ENCODE data around the gene PRSS27. TPM values are rescaled to one million over a fixed set of nuclear protein-coding genes. Genes with fewer than 3 reads are reported as not detected.
"Not testable (repeated sequence)": the region's sequence is repeated elsewhere in the genome, so short reads cannot be mapped to it uniquely, and the experiment has no call there.

PRSS27 gene
- total RNA-seq, 4 donors from 2014 or later: 1.3 to 4.2 (median 2.4) TPM

GRCh38 chr16:2682209-2683021 is 37.6 kb downstream of the PRSS27 start, which contains the start of gene KCTD5:
Gene KCTD5, plus strand, starts transcription at chr16:2682523. Its CDS starts 26 bp downstream, at chr16:2682549.
- Histone ChIP-seq H3K27ac (peak within 1 kb of the TSS; percentile 42 to 91 (median 90)), H3K9me3 (no peaks in the 10 kb centered on the region), H3K4me3 (peak within 1 kb of the TSS; percentile 75 to 86 (median 82)), H3K36me3 (no peaks in the 10 kb centered on the region), H3K27me3 (no peaks in the 10 kb centered on the region), H3K4me1 (peaks cover 0 to 33% (median 18%) of the 10 kb centered on the region in 4 donors)
- WGBS, 2 donors: 0% methylated on average over 41 to 65 of the region's 73 CpGs
- TF ChIP-seq EP300 (IDR thresholded peaks at IDR 0.05): peak; percentile 85 to 98
- peak; percentile 79 to 84 for TF ChIP-seq POLR2A (IDR thresholded peaks at IDR 0.05)
- peak in 2 of 5 experiments; percentile 46 to 49 for TF ChIP-seq CTCF (IDR thresholded peaks at IDR 0.05)
- DNase-seq (ENCODE audit: low spot score in 2 of 2): peak; percentile 95 to 97

GRCh38 chr16:2680360-2680759 is 39.7 kb downstream of the PRSS27 start:
- not testable (repeated sequence) for DNase-seq (ENCODE audit: low spot score in 2 of 2); H3K36me3 ChIP-seq; H3K27ac ChIP-seq; H3K27me3 ChIP-seq; H3K4me3 ChIP-seq; H3K9me3 ChIP-seq
- H3K4me1 ChIP-seq: peaks cover 0 to 26% (median 14%) of the 10 kb centered on the region in 4 donors
- 96 to 99% methylated on average over 8 of the region's 8 CpGs for WGBS, 2 donors

GRCh38 chr16:2679902-2680301 is 40.1 kb downstream of the PRSS27 start:
- H3K36me3 ChIP-seq; H3K27me3 ChIP-seq; H3K4me3 ChIP-seq; H3K27ac ChIP-seq; DNase-seq (ENCODE audit: low spot score in 2 of 2); H3K9me3 ChIP-seq: not testable (repeated sequence)
- peaks cover 0 to 26% (median 14%) of the 10 kb centered on the region in 4 donors for H3K4me1 ChIP-seq
- WGBS, 2 donors: 70 to 85% methylated on average over 4 of the region's 4 CpGs

GRCh38 chr16:2678206-2678965 is 41.6 kb downstream of the PRSS27 start:
- H3K27me3 ChIP-seq; H3K27ac ChIP-seq; H3K4me3 ChIP-seq; DNase-seq (ENCODE audit: low spot score in 2 of 2); H3K9me3 ChIP-seq; H3K36me3 ChIP-seq: not testable (repeated sequence)
- H3K4me1 ChIP-seq: peaks cover 0 to 24% (median 11%) of the 10 kb centered on the region in 4 donors
- WGBS, 2 donors: 89 to 92% methylated on average over 10 to 15 of the region's 23 CpGs

- not testable (repeated sequence) for DNase-seq (ENCODE audit: low spot score in 2 of 2); H3K4me3 ChIP-seq; H3K27ac ChIP-seq; H3K27me3 ChIP-seq; H3K36me3 ChIP-seq; H3K9me3 ChIP-seq
- H3K4me1 ChIP-seq: peaks cover 0 to 25% (median 12%) of the 10 kb centered on the region in 4 donors
- 93 to 96% methylated on average over 3 of the region's 3 CpGs for WGBS, 2 donors
These were observed 43.1 kb downstream of the PRSS27 start for GRCh38 chr16:2676937-2677336.

GRCh38 chr16:2675714-2676113 is 44.3 kb downstream of the PRSS27 start:
- no peak for DNase-seq (ENCODE audit: low spot score in 2 of 2)
- TF ChIP-seq CTCF (IDR thresholded peaks at IDR 0.05) (no peak), EP300 (IDR thresholded peaks at IDR 0.05) (no peak), POLR2A (IDR thresholded peaks at IDR 0.05) (no peak)
- peaks cover 0 to 26% (median 8%) of the 10 kb centered on the region in 4 donors for H3K4me1 ChIP-seq
- 81 to 84% methylated on average over 14 to 16 of the region's 16 CpGs for WGBS, 2 donors
- H3K36me3 ChIP-seq: no peaks in the 10 kb centered on the region
- no peak overlapping the region for H3K4me3 ChIP-seq
- H3K27me3 ChIP-seq: no peaks in the 10 kb centered on the region
- no peak overlapping the region for H3K27ac ChIP-seq
- no peaks in the 10 kb centered on the region for H3K9me3 ChIP-seq

- TF ChIP-seq EP300 (IDR thresholded peaks at IDR 0.05) (no peak), POLR2A (IDR thresholded peaks at IDR 0.05) (no peak), CTCF (IDR thresholded peaks at IDR 0.05) (no peak)
- WGBS, 2 donors: 75 to 83% methylated on average over 7 of the region's 7 CpGs
- H3K27ac ChIP-seq: peak overlapping the region in 2 of 4 donors; percentile 42
- no peaks in the 10 kb centered on the region for H3K36me3 ChIP-seq
- H3K4me3 ChIP-seq: no peak overlapping the region
- no peak for DNase-seq (ENCODE audit: low spot score in 2 of 2)
- no peaks in the 10 kb centered on the region for H3K27me3 ChIP-seq
- H3K9me3 ChIP-seq: no peaks in the 10 kb centered on the region
- peaks cover 0 to 30% (median 9%) of the 10 kb centered on the region in 4 donors for H3K4me1 ChIP-seq
These were observed 45.0 kb downstream of the PRSS27 start for GRCh38 chr16:2675021-2675420.
